A673 (cell line): ENCODE results near the gene TMIE. TPM values are rescaled to one million over a fixed set of nuclear protein-coding genes. Genes with fewer than 3 reads are reported as not detected.

Source experiments
- BruUV-seq: library from RNA; stranded (reverse); fragments of 400-500 nt; replicated peaks from 2 replicates; lab custom pipeline; 2021; lab: Mats Ljungman, UMichigan
- CTCF ChIA-PET: fragments of 300-600 bp; sonication (Branson Sonifier 250); formaldehyde crosslinking; loops from one replicate; lab custom pipeline; 2022; ENCODE audit warnings: antibody characterized with exemption; lab: Charles Lee
- POLR2A ChIA-PET: fragments of 300-600 bp; sonication (Branson Sonifier 250); formaldehyde crosslinking; loops from one replicate; lab custom pipeline; 2022; ENCODE audit warnings: antibody characterized with exemption; ENCODE audit not compliant: low non-redundant PET; lab: Charles Lee
- DNase-seq: peaks from one replicate; pipeline ENCODE4 v3.0.0-alpha.2; 2015; ENCODE audit warnings: low spot score
- H3K27ac ChIP-seq: fragments of 200-600 bp; sonication (generic); 2 replicates; pipeline ENCODE4 v1.5.1; 2016; ENCODE audit warnings: mixed run types, low read depth, mild to moderate bottlenecking, mixed read lengths, antibody characterized with exemption, low read length; ENCODE audit not compliant: poor library complexity, severe bottlenecking
- H3K27me3 ChIP-seq: fragments of 200-600 bp; sonication (generic); replicated peaks from 2 replicates; pipeline ENCODE4 v1.6.1; 2017; ENCODE audit warnings: mixed run types, low read depth, mild to moderate bottlenecking, mixed read lengths, antibody characterized with exemption, low read length; ENCODE audit not compliant: insufficient read depth, poor library complexity
- H3K36me3 ChIP-seq: fragments of 200-600 bp; sonication (generic); 2 replicates; pipeline ENCODE4 v1.6.1; 2016; ENCODE audit warnings: mixed run types, mild to moderate bottlenecking, mixed read lengths, antibody characterized with exemption, low read length; ENCODE audit not compliant: insufficient read depth, poor library complexity, severe bottlenecking
- H3K4me1 ChIP-seq: fragments of 200-600 bp; sonication (generic); 2 replicates; pipeline ENCODE4 v1.6.1; 2017; ENCODE audit warnings: mixed run types, mild to moderate bottlenecking, mixed read lengths, antibody characterized with exemption, low read length; ENCODE audit not compliant: insufficient read depth, poor library complexity, severe bottlenecking
- H3K4me3 ChIP-seq: fragments of 200-600 bp; sonication (generic); 2 replicates; pipeline ENCODE4 v1.5.1; 2016; ENCODE audit warnings: low read depth, mixed run types, mild to moderate bottlenecking, mixed read lengths, low read length; ENCODE audit not compliant: poor library complexity, severe bottlenecking
- H3K9me3 ChIP-seq: fragments of 200-600 bp; sonication (generic); 2 replicates; pipeline ENCODE4 v1.6.1; 2016; ENCODE audit warnings: mixed run types, low read depth, mild to moderate bottlenecking, mixed read lengths, antibody characterized with exemption, low read length; ENCODE audit not compliant: poor library complexity, severe bottlenecking
- EZH2 ChIP-seq: fragments of 200-600 bp; sonication (generic); IDR thresholded peaks from 2 replicates; pipeline ENCODE4 v1.6.1; 2017; ENCODE audit warnings: borderline replicate concordance, low read depth, mild to moderate bottlenecking, mixed read lengths, antibody characterized with exemption, low read length; ENCODE audit not compliant: poor library complexity, severe bottlenecking
- intact Hi-C: fragments of 100-400 bp; cut with micrococcal nuclease; formaldehyde crosslinking; loops from one replicate; pipeline ENCODE4 v1.10.0; 2022; ENCODE audit not compliant: unreplicated experiment
- total RNA-seq: library from RNA; stranded (reverse); gene quantifications from 2 replicates; pipeline ENCODE4 v1.2.3, GENCODE V29; 2021
- TF ChIP-seq, protein P1 (sequence below): fragments of 300-800, 200-600 bp; sonication (generic); conservative IDR thresholded peaks from 2 replicates; pipeline ENCODE4 v1.5.1; 2017; ENCODE audit warnings: low read depth, mild to moderate bottlenecking, antibody characterized with exemption, low read length, moderate library complexity, mixed read lengths

Gene TMIE
- total RNA-seq, 1 experiment from 2014 or later, result not detected

DNA sequence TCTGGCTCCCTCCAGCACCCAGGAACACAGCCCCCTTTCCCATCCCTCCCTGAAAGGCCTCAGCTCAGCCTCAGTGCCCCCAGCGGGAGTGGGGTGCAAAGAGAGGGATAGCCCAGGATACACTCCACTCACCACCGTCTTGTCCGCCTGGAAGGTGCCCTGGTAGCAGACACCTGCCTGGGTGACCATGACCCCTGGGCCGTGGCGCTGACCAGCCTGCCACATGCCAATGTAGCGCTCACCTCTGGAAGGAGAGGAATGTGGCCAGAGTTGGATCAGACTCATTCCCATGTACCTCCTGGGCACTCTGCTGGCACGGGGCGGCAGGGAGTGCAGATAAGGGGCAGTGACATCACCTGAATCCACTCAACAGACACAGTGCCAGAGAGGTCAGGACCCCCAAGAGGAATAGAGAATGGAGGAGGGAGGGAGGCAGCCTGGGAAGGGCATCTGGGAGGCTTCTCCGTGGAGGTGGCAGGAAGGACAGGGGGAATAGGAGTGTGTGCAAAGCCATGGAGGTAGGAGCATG, 20.8 kb upstream of the TMIE start:
- POLR2A ChIA-PET, result no interaction called here
- Histone ChIP-seq H3K4me3 (no peak overlapping the region), H3K36me3 (no peaks in the 10 kb centered on the region), H3K4me1 (no peaks in the 10 kb centered on the region), H3K27me3 (no peaks in the 10 kb centered on the region), H3K9me3 (no peaks in the 10 kb centered on the region), H3K27ac (no peak overlapping the region)
- TF ChIP-seq, protein P1, sequence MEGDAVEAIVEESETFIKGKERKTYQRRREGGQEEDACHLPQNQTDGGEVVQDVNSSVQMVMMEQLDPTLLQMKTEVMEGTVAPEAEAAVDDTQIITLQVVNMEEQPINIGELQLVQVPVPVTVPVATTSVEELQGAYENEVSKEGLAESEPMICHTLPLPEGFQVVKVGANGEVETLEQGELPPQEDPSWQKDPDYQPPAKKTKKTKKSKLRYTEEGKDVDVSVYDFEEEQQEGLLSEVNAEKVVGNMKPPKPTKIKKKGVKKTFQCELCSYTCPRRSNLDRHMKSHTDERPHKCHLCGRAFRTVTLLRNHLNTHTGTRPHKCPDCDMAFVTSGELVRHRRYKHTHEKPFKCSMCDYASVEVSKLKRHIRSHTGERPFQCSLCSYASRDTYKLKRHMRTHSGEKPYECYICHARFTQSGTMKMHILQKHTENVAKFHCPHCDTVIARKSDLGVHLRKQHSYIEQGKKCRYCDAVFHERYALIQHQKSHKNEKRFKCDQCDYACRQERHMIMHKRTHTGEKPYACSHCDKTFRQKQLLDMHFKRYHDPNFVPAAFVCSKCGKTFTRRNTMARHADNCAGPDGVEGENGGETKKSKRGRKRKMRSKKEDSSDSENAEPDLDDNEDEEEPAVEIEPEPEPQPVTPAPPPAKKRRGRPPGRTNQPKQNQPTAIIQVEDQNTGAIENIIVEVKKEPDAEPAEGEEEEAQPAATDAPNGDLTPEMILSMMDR, result no peak
- no peak for TF ChIP-seq EZH2
- BruUV-seq, result no TSS peak
- no peak for DNase-seq
- intact Hi-C loops, result no loop called here
- CTCF ChIA-PET, result no interaction called here

DNA sequence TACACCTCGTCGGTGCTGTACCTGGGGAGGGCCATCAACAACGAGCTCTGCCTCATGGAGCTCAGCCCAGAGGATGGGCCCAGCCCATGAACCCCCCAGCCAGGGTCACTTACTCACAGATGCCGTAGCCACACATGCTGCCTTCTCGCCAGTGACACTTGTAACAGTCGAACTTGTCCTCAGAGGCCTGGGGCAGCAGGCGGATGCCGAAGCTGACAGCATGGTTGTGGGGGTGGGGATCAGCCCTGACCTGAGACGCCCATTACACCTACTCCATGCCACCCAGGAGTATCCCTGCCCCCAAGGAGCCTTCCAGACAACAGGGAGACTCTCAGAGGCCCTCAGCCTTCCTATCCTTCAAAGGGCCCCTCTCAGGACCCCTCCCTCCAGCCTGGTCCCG, 19.8 kb upstream of the TMIE start:
- DNase-seq, result no peak
- POLR2A ChIA-PET, result no interaction called here
- CTCF ChIA-PET, result no interaction called here
- BruUV-seq, result no TSS peak
- Histone ChIP-seq H3K27ac (no peak overlapping the region), H3K36me3 (no peaks in the 10 kb centered on the region), H3K9me3 (no peaks in the 10 kb centered on the region), H3K4me1 (no peaks in the 10 kb centered on the region), H3K27me3 (no peaks in the 10 kb centered on the region), H3K4me3 (no peak overlapping the region)
- intact Hi-C loops, result no loop called here
- TF ChIP-seq, protein P1, result no peak
- no peak for TF ChIP-seq EZH2

DNA sequence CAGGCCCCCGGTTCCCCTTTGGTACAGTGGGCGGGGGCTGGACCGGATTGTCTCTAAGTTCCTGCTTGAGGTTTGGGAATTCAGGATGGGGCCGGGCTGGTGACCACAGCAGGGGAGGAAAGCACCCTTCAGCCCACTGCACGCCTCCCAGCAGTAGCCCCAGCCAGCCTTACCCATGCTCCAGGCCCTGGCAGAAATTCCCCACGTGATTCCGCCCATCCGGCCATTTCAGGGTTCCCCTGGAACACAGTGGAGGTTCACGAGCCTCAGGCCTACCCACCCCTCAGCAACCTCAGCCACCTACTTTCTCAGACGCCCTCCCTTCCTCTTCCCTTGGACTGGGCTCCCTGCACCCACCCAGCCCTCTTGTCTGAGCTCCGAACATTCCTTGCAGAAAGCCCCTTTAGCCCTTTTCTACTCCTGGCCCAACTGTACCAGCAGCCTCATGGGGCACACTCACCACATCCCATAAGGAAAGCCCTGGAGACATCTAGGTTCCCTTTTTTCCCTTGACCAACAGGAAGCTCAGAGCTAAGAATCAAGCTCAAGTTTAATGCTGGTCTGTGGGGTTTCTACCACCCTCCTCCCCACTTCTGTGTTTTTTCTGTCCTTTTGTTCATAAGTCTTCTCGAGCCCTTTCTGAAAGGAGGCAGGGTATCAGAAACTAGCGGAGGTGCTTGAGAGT, 19.2 kb upstream of the TMIE start:
- Histone ChIP-seq H3K27ac (no peak overlapping the region), H3K27me3 (no peaks in the 10 kb centered on the region), H3K36me3 (no peaks in the 10 kb centered on the region), H3K4me1 (no peaks in the 10 kb centered on the region), H3K9me3 (no peaks in the 10 kb centered on the region), H3K4me3 (no peak overlapping the region)
- no peak for DNase-seq
- BruUV-seq, result no TSS peak
- ChIA-PET POLR2A (no interaction called here), CTCF (no interaction called here)
- intact Hi-C loops, result no loop called here
- TF ChIP-seq, protein P1, result no peak
- TF ChIP-seq EZH2, result no peak
